GM10266 (cell line): ENCODE results near the gene CNFN.

Experiments used
- DNase-seq: peaks from one replicate; pipeline ENCODE4 v3.0.0; 2012; ENCODE audit errors: extremely low spot score
- CTCF ChIP-seq: IDR thresholded peaks from 2 replicates; pipeline ENCODE4 v1.5.1; 2012; ENCODE audit warnings: mild to moderate bottlenecking, low read depth; ENCODE audit not compliant: control insufficient read depth, insufficient read depth; ENCODE audit errors: missing control alignments

CNFN gene

GRCh38 chr19:42356686-42357085 is 33.4 kb downstream of the CNFN start:
- DNase-seq = no peak
- no peak for TF ChIP-seq CTCF

GRCh38 chr19:42355896-42356295 is 34.2 kb downstream of the CNFN start:
- DNase-seq = no peak
- no peak for TF ChIP-seq CTCF

GRCh38 chr19:42353341-42354015 is 36.6 kb downstream of the CNFN start:
- no peak for DNase-seq
- no peak for TF ChIP-seq CTCF

- peak; percentile 78 for DNase-seq
- no peak for TF ChIP-seq CTCF
Measured at GRCh38 chr19:42352301-42353259, 37.5 kb downstream of the CNFN start.

GRCh38 chr19:42351079-42351735 is 38.9 kb downstream of the CNFN start:
- no peak for TF ChIP-seq CTCF

GRCh38 chr19:42350417-42350816 is 39.7 kb downstream of the CNFN start:
- no peak for TF ChIP-seq CTCF
- DNase-seq = no peak

More at GRCh38 chr19:42351079-42351735, 38.9 kb downstream of the CNFN start:
- no peak for DNase-seq
